HG02938 (cell line): ENCODE measurements around the gene FAM117B.
"Not testable (repeated sequence)": the region's sequence is repeated elsewhere in the genome, so short reads cannot be mapped to it uniquely, and the experiment has no call there.

ENCODE experiments used
- ATAC-seq: cut with Tn5 transposase; IDR thresholded peaks from one replicate; pipeline ENCODE4 v1.9.1; 2021; ENCODE audit warnings: mild to moderate bottlenecking, moderate library complexity; ENCODE audit not compliant: unreplicated experiment

Gene FAM117B

DNA sequence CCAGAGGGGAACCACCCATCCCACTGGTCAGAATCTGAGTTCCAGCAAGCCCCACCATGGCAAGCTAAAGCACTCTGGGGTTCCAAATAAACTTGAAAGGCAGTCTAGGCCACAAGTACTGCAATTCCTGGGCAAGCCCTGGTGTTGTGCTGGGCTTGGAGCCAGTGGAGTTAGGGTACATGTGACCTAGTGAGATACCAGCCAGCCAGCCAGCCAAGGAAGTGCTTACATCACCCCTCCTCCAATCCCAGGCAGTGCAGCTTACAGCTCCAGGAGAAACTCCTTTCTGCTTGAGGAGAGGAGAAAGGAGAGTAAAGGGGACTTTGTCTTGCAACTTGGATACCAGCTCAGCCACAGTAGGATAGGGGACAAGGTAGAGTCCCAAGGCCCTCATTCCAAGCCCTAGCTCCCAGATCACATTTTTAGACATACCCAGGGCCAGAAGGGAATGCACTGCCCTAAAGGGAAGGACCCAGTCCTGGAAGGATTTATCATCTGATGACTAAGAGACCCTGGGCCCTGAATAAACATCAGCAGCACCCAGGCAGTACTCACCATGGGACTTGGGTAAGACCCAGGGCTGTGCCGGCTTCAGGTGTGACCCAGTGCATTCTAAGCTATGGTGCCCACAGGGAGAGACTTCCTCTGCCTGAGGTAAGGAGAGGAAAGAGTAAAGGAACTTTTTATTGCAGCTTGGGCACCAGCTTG lies 172.8 kb downstream of the FAM117B start:
- not testable (repeated sequence) for ATAC-seq

DNA sequence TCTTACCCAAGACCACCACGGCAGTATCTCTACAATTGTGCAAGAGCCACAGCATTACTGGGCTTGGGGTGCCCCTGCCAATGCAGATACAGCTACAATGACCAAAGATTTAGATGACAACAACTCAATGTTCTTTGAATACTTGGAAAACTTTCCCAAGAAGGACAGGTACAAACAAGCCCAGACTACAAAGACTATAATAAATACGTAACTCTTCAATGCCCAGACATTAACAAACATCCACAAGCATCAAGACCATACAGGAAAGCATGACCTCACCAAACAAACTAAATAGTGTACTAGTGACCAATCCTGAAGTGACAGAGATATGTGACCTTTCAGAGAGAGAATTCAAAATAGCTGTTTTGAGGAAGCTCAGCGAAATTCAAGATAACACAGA lies 174.0 kb downstream of the FAM117B start:
- no peak for ATAC-seq

DNA sequence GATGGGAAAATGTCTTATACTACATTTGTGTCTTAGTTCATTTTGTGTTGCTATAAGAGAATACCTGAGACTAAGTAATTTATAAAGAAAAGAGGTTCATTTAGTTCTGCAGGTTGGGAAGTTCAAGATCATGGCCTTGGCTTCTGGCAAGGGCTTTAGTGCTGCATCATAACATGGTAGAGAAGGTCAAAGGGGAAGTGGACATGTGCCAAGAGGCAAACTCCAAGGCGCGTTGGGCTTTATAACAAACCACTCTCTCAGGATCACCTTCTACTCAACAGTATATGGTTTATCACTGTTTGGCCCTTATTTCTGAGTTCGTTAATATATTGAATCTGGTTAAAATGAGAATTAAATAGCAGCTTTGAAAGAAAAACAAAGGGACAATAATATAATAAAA lies 178.6 kb downstream of the FAM117B start:
- no peak for ATAC-seq

DNA sequence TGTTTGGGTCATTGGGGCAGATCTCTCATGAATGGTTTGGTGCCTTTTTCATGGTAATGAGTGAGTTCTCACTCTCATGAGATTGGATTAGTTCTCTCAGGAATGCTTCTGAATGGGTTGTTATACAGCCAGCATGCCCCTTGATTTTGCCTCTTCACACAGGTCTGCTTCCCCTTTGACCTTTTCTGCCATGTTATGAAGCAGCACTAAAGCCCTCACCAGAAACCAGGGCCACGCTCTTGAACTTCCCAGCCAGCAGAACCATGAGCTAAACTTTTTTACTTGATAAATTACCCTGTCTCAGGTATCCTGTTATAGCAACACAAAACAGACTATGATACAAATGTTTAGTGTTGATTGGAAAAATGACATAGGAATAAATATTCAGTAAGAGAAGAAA lies 179.5 kb downstream of the FAM117B start:
- ATAC-seq: no peak

DNA sequence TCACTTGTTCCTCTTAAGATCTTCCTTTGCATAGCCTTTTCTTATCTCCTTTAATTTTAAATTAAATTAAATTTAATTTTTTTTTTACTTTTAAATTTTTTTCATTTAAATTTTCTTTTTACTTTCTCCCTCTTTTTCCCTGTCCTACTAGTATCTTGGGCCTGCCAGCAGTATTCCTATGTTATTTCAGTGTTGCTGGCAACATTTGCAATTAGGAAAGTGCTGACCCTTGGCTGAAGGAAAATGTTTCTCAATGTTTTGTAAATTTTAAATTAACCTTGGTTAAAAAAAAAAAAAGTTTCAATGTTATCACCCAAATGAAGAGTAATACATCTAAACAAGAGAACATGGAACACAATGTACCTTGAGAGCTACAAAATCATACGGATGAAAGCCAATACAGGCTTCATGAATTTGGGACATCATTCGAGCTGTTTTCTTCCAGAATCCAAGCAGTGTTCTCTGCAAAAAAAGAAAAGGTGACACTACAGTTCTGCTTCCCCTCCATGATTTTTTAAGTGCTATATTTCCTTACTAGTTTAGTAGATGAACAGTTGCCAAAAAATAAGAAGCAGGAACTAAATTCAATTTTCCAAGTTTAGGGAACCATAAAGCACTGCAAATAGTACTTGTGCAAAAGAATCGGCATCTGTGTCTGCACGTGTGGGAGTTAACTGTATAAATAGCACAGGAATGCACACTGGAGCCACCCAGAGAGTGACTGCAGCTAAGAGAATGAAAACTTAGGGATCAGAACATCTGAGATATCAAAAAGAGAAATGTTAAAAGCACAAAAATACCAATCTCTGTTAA lies 181.0 kb downstream of the FAM117B start:
- ATAC-seq: no peak

DNA sequence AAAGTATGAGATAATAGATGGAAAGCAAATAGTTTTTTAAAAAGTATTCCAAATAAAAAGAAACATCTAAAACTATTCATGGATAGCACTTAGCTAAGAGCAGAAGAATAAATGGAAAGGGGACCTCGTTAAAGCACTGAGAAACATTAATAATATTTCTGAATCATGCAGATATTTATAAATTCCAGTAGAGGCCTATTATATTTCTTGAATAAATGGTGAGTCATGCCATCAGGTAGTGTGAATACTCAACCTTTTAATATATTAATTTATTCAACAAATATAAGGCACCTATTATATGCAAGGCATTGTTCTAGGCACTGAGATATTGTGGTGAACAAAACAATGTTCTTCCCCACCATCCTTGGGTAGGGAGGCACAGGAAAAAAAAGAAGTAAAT lies 183.0 kb downstream of the FAM117B start:
- ATAC-seq: no peak

DNA sequence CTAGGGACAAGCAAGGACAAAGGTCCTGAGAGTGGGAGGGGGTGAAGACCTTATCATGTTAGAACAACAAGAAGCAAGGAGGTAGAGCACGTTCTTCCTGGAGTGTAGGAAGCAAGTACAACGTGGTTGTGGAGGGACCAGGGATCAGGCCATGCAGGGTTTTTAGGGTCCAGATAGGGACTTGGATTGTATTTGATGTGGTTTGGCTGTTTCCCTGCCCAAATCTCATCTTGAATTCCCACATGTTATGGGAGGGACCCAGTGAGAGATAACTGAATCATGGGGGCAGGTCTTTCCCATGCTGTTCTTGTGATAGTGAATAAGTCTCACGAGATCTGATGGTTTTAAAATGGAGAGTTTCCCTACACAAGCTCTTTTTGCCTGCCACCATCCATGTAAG lies 183.6 kb downstream of the FAM117B start:
- ATAC-seq: no peak
